Activated T-cell treated with anti-CD3 and anti-CD28 coated beads, Interleukin-2, amount 50 U/mL, for 1 hour (primary cell): ENCODE results near the gene SLC30A7.
"Not testable (repeated sequence)": the region's sequence is repeated elsewhere in the genome, so short reads cannot be mapped to it uniquely, and the experiment has no call there.

Experiments
- DNase-seq: peaks from one replicate; pipeline ENCODE4 v3.0.0-alpha.2; 2020

SLC30A7 gene

DNA sequence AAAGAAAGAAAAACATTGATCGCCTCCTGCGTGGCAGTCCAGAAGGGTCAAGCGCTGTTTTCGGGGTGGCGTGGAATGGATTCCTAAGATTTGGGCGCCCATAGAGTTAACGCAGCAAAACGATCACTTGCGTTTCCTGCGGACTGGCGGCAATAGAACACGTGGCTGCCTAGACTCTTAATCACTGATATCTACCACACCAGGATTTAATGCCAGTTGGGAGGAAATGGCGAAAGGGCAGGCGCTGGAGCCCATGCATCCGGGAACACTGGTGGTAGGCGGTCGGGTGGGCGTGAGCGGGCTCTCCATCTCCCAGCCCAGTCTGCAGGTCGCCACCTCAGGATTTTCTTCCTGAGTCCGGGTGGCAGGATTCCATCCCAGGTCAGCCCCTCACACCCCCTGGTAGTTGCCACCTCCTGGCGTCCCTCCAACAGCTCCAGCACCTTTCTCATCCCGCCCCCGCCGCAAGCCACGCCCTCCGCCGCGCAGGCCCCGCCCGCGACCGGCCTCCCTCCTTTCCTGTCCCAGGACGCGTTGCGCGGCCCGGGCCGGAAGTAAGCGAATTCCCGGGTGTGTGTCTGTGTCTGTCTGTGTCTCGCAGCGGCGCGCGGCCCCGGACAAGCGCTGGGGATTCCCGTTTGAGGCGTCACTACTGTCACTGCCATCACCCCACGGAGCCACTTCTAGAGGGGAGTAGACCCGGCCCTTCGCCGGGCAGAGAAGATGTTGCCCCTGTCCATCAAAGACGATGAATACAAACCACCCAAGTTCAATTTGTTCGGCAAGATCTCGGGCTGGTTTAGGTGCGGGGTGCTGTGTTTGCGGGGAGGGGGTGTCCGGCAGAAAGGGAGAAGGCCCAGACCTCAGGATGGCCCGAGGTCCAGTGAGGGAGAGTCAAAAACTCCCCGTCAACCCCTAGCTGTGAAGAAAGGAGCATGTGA, at the start of gene SLC30A7:
SLC30A7 (plus strand) TSS at position 551 of the 941 bp plus-strand sequence; CDS start at position 724, 173 bp downstream.
- DNase-seq: peak; percentile 99

DNA sequence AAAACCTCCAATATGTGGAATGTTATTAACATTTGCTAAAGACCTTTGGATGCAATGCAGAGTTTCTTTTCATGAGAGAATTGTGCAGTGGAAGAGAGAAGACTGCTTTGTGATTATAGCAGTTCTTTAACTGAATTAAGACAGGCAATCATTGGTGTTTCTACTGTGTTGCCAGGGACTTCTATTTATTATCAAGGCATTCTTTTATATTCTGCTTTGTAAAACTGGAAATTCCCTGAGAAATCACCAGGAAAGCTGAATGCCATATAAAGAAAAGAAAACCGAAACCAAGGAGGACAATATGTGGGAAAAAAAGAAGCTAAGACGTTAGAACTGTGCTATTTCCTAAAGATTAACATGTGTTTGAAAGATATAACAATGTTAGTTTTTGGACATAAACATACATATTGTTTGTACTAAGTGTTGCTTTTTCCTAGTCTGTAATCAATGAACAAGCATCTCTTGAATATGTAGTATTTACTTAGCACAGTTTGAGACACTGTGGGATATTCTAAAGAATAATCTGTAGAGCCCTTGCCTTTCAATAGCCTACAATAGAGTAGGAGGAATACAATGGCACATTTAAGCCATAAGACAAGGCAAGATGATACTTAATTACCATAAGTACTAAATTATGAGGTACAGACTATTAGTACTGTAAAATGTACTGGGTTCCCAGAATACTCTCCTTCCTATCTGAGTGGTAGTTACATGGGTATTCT, 48.4 kb upstream of the SLC30A7 start:
- DNase-seq: no peak

GRCh38 chr1:100851726-100852125, 44.2 kb upstream of the SLC30A7 start:
- DNase-seq: no peak

- no peak for DNase-seq
Observed at GRCh38 chr1:100852976-100853375, 42.9 kb upstream of the SLC30A7 start.

DNA sequence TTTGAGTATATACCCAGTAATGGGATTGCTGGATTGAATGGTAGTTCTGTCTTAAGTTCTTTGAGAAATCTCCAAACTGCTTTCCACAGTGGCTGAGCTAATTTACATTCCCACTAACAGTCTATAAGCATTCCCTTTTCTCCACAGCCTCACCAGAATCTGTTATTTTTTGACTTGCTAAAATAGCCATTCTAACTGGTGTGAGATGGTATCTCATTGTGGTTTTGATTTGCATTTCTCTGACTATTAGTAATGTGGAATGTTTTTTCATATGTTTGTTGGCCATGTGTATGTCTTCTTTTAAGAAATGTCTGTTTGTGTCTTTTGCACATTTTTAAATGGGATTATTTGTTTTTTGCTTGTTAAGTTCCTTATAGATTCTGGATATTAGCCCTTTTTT, 40.8 kb upstream of the SLC30A7 start:
- not testable (repeated sequence) for DNase-seq

DNA sequence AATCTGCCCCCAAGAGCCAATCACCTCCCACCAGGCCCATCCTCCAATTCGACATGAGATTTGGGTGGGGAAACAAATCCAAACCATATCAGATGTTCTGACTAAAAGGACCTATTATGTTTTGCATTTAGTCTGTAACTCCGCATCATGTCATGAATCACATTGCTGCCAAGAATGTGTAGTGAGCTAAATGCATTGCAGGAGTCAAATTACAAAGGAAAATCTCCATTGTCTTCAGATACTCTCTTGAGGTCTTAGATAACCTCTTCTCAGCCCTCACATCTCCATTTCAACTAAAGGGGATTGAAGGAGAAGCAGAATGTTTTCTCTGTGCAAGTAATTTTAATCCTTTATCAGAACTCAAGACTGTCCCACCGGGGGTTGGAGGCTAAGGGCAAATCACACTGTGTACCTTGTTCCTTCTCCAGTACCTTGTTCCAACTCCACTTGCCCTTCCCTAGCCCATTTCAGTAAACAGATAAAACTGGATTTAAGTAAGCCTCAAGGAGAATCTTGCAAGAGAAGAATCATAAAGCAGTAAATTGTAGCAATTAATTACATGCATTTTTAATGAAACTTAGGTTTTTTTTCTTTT, 35.4 kb upstream of the SLC30A7 start:
- no peak for DNase-seq

GRCh38 chr1:100861379-100861778, 34.5 kb upstream of the SLC30A7 start:
- DNase-seq: no peak

DNA sequence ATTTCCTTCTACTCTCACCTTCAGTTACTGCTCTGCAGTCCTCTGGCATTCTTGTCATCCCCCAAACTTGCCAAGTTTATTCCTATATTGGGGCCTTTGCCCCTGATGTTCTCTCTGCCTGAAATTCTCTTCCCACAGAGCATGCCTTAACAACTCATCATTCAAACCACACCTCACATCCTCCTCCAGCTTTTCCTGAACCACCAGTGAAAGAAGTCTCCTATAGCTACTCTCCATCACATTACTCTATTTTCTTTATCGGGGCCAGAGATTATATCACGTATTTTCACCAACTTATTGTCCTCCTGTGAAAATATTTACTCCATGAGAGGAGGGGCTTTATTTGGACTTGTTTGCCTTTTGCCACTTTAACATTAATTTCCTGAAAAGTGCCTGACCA, 33.3 kb upstream of the SLC30A7 start:
- no peak for DNase-seq

DNA sequence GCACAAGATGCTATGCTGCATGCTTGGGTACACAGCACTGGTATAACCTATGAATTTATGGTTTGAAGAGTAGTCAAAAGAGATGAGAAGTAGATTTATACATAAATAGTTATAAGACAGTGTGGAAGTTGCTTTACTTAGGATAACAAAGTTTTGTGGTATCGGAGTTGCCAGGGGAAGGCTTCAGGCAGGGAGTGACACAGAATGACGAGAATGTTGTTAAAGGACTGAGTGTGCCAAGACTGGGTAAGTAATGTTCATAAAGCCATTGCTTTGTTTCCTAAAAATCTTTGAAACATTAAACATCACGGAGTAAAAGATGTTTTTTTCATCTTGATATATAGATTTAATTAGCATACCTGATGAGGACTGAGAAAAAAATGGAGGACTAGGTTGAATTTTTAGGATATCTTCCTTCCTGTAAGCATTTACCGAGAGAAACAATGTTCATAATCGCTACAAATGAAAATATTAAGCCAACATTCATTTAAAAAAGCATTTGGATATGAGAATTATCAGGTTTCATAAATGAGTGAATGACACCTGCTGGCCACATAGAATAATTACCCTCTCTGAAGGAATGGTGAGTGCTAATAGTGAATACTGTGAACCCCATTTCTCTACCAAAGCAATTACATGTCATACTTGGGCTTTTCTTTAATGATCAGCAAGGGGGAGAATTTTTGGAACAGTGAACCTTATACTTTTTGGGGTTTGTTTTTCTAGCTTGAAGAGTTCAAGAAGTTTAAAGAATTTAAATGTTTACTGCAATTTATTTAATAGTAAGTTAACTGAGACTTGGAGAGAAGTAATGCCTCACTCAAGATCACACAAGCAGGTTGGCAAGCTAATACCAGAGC, 29.6 kb upstream of the SLC30A7 start:
- DNase-seq: no peak

- no peak for DNase-seq
Observed at GRCh38 chr1:100866901-100867206, 29.0 kb upstream of the SLC30A7 start.

DNA sequence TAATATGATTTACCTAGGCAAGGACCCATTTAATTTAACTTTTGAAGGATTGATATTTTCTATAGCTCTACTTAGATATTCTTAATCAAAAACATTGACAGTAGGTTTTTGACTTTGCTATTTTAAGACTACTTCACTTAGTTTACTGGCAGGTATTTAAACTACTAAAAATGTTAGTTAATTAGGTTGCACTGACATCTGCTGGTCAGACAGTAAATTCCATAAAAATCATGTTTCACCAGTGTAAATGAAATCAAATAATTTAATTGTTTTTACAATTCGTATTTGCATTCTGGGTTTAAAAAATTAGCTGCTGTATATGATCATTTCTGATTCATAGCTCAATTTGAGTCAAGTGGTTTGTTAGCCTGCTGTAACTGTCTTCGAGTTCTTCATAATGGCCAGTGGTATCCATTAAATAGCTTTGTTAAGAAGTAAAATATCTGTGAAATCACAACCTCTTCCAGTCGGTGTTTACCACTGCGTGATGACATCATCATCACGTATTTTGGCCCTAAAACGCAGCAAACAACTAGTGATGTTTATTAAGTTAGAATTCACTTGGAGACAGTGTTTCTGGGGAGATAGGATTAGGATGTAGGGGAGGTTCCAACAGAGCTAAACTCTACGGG, 27.4 kb upstream of the SLC30A7 start:
- no peak for DNase-seq

DNA sequence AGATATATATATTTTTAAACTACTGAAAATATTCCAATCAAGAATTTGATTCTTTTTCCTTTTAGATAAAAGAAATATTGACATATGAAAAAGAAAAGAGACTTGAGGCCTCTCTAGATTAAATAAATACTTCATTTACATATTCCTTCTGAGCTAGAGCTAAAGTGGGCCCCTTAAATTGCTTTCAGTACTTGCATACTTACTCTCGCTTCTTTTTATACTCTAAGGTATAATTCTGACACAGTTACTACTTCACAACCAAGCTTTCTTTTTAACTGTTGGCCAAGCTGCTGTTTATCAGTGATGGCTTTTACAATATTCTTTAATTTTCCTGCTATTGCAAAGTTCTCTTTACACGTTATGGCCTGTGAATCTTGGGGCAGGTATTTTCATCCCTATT, 25.9 kb upstream of the SLC30A7 start:
- DNase-seq: no peak

- no peak for DNase-seq
Observed at GRCh38 chr1:100874433-100874832, 21.5 kb upstream of the SLC30A7 start.

GRCh38 chr1:100875228-100875627, 20.7 kb upstream of the SLC30A7 start:
- no peak for DNase-seq

GRCh38 chr1:100876291-100876690, 19.6 kb upstream of the SLC30A7 start:
- no peak for DNase-seq

GRCh38 chr1:100879422-100879821, 16.5 kb upstream of the SLC30A7 start:
- no peak for DNase-seq

DNA sequence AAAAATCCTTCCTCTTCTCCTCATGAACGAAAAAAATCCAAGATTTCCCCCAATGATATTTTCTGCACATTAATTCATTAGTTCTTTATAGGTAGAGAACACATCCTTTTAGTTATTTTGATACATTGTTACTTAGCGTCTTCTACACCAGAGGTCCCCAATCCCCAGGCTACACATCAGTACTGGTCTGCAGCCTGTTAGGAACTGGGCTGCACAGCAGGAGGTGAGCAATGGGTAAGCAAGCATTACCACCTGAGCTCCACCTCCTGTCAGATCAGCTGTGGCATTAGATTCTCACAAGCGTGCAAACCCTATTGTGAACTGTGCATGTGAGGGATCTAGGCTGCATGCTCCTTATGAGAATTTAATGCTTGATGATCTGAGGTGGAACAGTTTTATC, 14.2 kb upstream of the SLC30A7 start:
- no peak for DNase-seq

DNA sequence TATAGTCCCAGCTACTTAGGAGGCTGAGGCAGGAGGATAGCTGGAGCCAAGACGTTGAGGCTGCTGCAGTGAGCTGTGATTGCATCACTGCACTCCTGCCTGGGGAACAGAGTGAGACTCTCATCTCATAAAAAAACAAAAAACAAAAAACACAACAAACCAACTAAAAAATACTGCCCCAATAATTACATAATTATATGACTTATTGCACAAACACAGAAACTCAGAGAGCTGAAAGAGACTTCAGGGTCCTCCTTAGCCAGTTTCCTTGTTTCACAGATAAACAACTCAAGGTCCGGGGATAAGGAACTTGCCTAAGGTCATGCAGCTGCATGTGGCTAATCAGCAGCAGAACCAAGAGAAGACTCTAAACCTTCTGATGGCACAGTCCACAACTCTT, 13.2 kb upstream of the SLC30A7 start:
- DNase-seq: no peak

DNA sequence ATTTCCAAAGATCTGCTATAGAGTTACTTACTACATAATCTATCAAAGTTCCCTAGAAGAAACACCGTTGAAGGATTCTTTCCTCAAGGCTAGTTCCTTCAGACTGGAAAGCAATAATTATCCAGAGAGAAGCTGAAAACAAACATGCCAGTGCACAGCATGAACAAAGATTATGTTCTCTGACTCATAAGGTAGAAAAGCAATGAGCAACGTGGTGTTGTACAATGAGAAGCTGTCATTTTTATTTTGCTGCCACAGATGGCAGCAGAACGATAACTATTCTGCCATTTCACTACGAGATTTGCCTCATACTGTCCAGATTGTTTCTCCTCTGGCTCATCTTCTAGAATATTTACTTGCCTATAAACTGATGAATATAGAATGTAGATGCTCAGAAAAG, 11.9 kb upstream of the SLC30A7 start:
- DNase-seq: no peak

DNA sequence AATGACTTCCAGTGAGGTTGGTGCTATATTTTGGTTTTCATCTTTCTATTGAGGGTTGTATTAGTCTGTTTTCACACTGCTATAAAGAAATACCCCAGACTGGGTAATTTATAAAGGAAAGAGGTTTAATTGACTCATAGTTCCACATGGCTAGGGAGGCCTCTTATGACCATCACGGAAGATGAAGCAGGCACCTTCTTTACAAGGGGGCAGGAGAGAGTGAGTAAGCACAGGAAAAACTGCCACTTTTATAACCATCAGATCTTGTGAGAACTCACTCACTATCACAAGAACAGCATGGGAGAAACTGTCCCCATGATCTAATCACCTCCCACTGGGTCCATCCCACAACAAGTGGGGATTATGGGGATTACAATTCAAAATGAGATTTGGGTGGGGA, 6.9 kb upstream of the SLC30A7 start:
- not testable (repeated sequence) for DNase-seq

- DNase-seq: not testable (repeated sequence)
Observed at GRCh38 chr1:100889869-100890482, 5.9 kb upstream of the SLC30A7 start.

- DNase-seq: no peak
Observed at GRCh38 chr1:100891380-100891779, 4.5 kb upstream of the SLC30A7 start.
